Lung microvascular endothelial cell (primary cell): ENCODE measurements around the gene MAGI1. TPM values are rescaled to one million over a fixed set of nuclear protein-coding genes. Genes with fewer than 3 reads are reported as not detected.

Experiments
- DNase-seq, 2 donors: peaks; one replicate each; pipeline versions ENCODE4 v3.0.0 to v3.0.0-alpha.2; 2010; ENCODE audit warnings: low read depth in 2 of 2
- total RNA-seq: library from RNA; depleted of rRNA; stranded (reverse); fragments of >200 nt; gene quantifications from 2 replicates; pipeline ENCODE4 v1.2.1, GENCODE V29; 2014

MAGI1 gene
- total RNA-seq, 1 donor from 2014 or later = 76.4 TPM

GRCh38 chr3:65596029-65596300 lies 442.8 kb downstream of the MAGI1 start:
- DNase-seq = no peak

- no peak for DNase-seq
Observed at GRCh38 chr3:65595222-65596028, 443.3 kb downstream of the MAGI1 start.

GRCh38 chr3:65593780-65594752 lies 444.7 kb downstream of the MAGI1 start:
- no peak for DNase-seq

GRCh38 chr3:65591313-65591712 lies 447.4 kb downstream of the MAGI1 start:
- DNase-seq = no peak

GRCh38 chr3:65588884-65589283 lies 449.8 kb downstream of the MAGI1 start:
- DNase-seq = no peak

GRCh38 chr3:65587650-65588439 lies 450.9 kb downstream of the MAGI1 start:
- DNase-seq = no peak

- DNase-seq = no peak
Observed at GRCh38 chr3:65584913-65585312, 453.8 kb downstream of the MAGI1 start.

- peak in 1 of 2 donors; percentile 12 for DNase-seq
Observed at GRCh38 chr3:65584002-65584401, 454.7 kb downstream of the MAGI1 start.

GRCh38 chr3:65583188-65583587 lies 455.5 kb downstream of the MAGI1 start:
- DNase-seq = no peak

GRCh38 chr3:65582012-65582717 lies 456.6 kb downstream of the MAGI1 start:
- DNase-seq = no peak

GRCh38 chr3:65581313-65581712 lies 457.4 kb downstream of the MAGI1 start:
- DNase-seq = no peak

- DNase-seq = no peak
Observed at GRCh38 chr3:65578861-65579260, 459.9 kb downstream of the MAGI1 start.

- no peak for DNase-seq
Observed at GRCh38 chr3:65577843-65578430, 460.8 kb downstream of the MAGI1 start.

- no peak for DNase-seq
Observed at GRCh38 chr3:65576966-65577365, 461.8 kb downstream of the MAGI1 start.

GRCh38 chr3:65576228-65576627 lies 462.5 kb downstream of the MAGI1 start:
- no peak for DNase-seq

- DNase-seq = no peak
Observed at GRCh38 chr3:65575376-65575840, 463.3 kb downstream of the MAGI1 start.

- no peak for DNase-seq
Observed at GRCh38 chr3:65573548-65574116, 465.1 kb downstream of the MAGI1 start.

GRCh38 chr3:65572175-65572777 lies 466.4 kb downstream of the MAGI1 start:
- no peak for DNase-seq

GRCh38 chr3:65569845-65570405 lies 468.8 kb downstream of the MAGI1 start:
- no peak for DNase-seq

GRCh38 chr3:65569129-65569528 lies 469.6 kb downstream of the MAGI1 start:
- DNase-seq = no peak
